ENCODE measurements around the gene MYO1B.

MYO1B gene

GRCh38 chr2:191287820-191288219 lies 42.6 kb downstream of the MYO1B start:
- DNase-seq (ENCODE audit: insufficient read length, low spot score) (no peak), FAIRE-seq (no peak)
- TF ChIP-seq POLR2A (IDR thresholded peaks at IDR 0.05; ENCODE audit: low read depth, low read length) (no peak), PAX5 (IDR thresholded peaks at IDR 0.05; ENCODE audit: insufficient read depth, low read length, severe bottlenecking) (no peak), POU2F2 (IDR thresholded peaks at IDR 0.05; ENCODE audit: low read depth, low read length) (no peak), TAF1 (IDR thresholded peaks at IDR 0.05; ENCODE audit: low read depth, low read length) (no peak), SPI1 (IDR thresholded peaks at IDR 0.05; ENCODE audit: low read depth, low read length) (no peak), POLR2AphosphoS5 (IDR thresholded peaks at IDR 0.05; ENCODE audit: low read depth, low read length) (no peak)

- DNase-seq (ENCODE audit: insufficient read length, low spot score): no peak
- FAIRE-seq: no peak
- TF ChIP-seq POLR2A (IDR thresholded peaks at IDR 0.05; ENCODE audit: low read depth, low read length) (no peak), POLR2AphosphoS5 (IDR thresholded peaks at IDR 0.05; ENCODE audit: low read depth, low read length) (no peak), PAX5 (IDR thresholded peaks at IDR 0.05; ENCODE audit: insufficient read depth, low read length, severe bottlenecking) (no peak), TAF1 (IDR thresholded peaks at IDR 0.05; ENCODE audit: low read depth, low read length) (no peak), POU2F2 (IDR thresholded peaks at IDR 0.05; ENCODE audit: low read depth, low read length) (no peak), SPI1 (IDR thresholded peaks at IDR 0.05; ENCODE audit: low read depth, low read length) (no peak)
Observed at GRCh38 chr2:191289049-191289448, 43.8 kb downstream of the MYO1B start.

- FAIRE-seq (no peak), DNase-seq (ENCODE audit: insufficient read length, low spot score) (no peak)
- TF ChIP-seq TAF1 (IDR thresholded peaks at IDR 0.05; ENCODE audit: low read depth, low read length) (no peak), POLR2A (IDR thresholded peaks at IDR 0.05; ENCODE audit: low read depth, low read length) (no peak), POLR2AphosphoS5 (IDR thresholded peaks at IDR 0.05; ENCODE audit: low read depth, low read length) (no peak), POU2F2 (IDR thresholded peaks at IDR 0.05; ENCODE audit: low read depth, low read length) (no peak), PAX5 (IDR thresholded peaks at IDR 0.05; ENCODE audit: insufficient read depth, low read length, severe bottlenecking) (no peak), SPI1 (IDR thresholded peaks at IDR 0.05; ENCODE audit: low read depth, low read length) (no peak)
Observed at GRCh38 chr2:191291471-191291870, 46.3 kb downstream of the MYO1B start.

- TF ChIP-seq TAF1 (IDR thresholded peaks at IDR 0.05; ENCODE audit: low read depth, low read length) (no peak), POLR2AphosphoS5 (IDR thresholded peaks at IDR 0.05; ENCODE audit: low read depth, low read length) (no peak), POLR2A (IDR thresholded peaks at IDR 0.05; ENCODE audit: low read depth, low read length) (no peak), POU2F2 (IDR thresholded peaks at IDR 0.05; ENCODE audit: low read depth, low read length) (no peak), SPI1 (IDR thresholded peaks at IDR 0.05; ENCODE audit: low read depth, low read length) (no peak), PAX5 (IDR thresholded peaks at IDR 0.05; ENCODE audit: insufficient read depth, low read length, severe bottlenecking) (no peak)
- FAIRE-seq (no peak), DNase-seq (ENCODE audit: insufficient read length, low spot score) (no peak)
Observed at GRCh38 chr2:191292869-191293268, 47.7 kb downstream of the MYO1B start.

- FAIRE-seq: no peak
- DNase-seq (ENCODE audit: insufficient read length, low spot score): no peak
- no peak for TF ChIP-seq PAX5 (IDR thresholded peaks at IDR 0.05; ENCODE audit: insufficient read depth, low read length, severe bottlenecking)
- no peak for TF ChIP-seq POLR2AphosphoS5 (IDR thresholded peaks at IDR 0.05; ENCODE audit: low read depth, low read length)
- no peak for TF ChIP-seq TAF1 (IDR thresholded peaks at IDR 0.05; ENCODE audit: low read depth, low read length)
- no peak for TF ChIP-seq POLR2A (IDR thresholded peaks at IDR 0.05; ENCODE audit: low read depth, low read length)
- TF ChIP-seq POU2F2 (IDR thresholded peaks at IDR 0.05; ENCODE audit: low read depth, low read length): no peak
- no peak for TF ChIP-seq SPI1 (IDR thresholded peaks at IDR 0.05; ENCODE audit: low read depth, low read length)
Observed at GRCh38 chr2:191295088-191295487, 49.9 kb downstream of the MYO1B start.

- DNase-seq (ENCODE audit: insufficient read length, low spot score) (no peak), FAIRE-seq (no peak)
- TF ChIP-seq SPI1 (IDR thresholded peaks at IDR 0.05; ENCODE audit: low read depth, low read length): no peak
- no peak for TF ChIP-seq TAF1 (IDR thresholded peaks at IDR 0.05; ENCODE audit: low read depth, low read length)
- no peak for TF ChIP-seq POLR2A (IDR thresholded peaks at IDR 0.05; ENCODE audit: low read depth, low read length)
- TF ChIP-seq POU2F2 (IDR thresholded peaks at IDR 0.05; ENCODE audit: low read depth, low read length): no peak
- TF ChIP-seq POLR2AphosphoS5 (IDR thresholded peaks at IDR 0.05; ENCODE audit: low read depth, low read length): no peak
- TF ChIP-seq PAX5 (IDR thresholded peaks at IDR 0.05; ENCODE audit: insufficient read depth, low read length, severe bottlenecking): no peak
Observed at GRCh38 chr2:191296083-191297006, 51.1 kb downstream of the MYO1B start.

- FAIRE-seq (no peak), DNase-seq (ENCODE audit: insufficient read length, low spot score) (no peak)
- TF ChIP-seq PAX5 (IDR thresholded peaks at IDR 0.05; ENCODE audit: insufficient read depth, low read length, severe bottlenecking) (no peak), POU2F2 (IDR thresholded peaks at IDR 0.05; ENCODE audit: low read depth, low read length) (no peak)
Observed at GRCh38 chr2:191297033-191297432, 51.8 kb downstream of the MYO1B start.

- no peak for FAIRE-seq
Observed at GRCh38 chr2:191298306-191298705, 53.1 kb downstream of the MYO1B start.

GRCh38 chr2:191299010-191299409 lies 53.8 kb downstream of the MYO1B start:
- FAIRE-seq (no peak), DNase-seq (ENCODE audit: insufficient read length, low spot score) (no peak)
- no peak for TF ChIP-seq PAX5 (IDR thresholded peaks at IDR 0.05; ENCODE audit: insufficient read depth, low read length, severe bottlenecking)
- no peak for TF ChIP-seq SPI1 (IDR thresholded peaks at IDR 0.05; ENCODE audit: low read depth, low read length)
- no peak for TF ChIP-seq POLR2AphosphoS5 (IDR thresholded peaks at IDR 0.05; ENCODE audit: low read depth, low read length)
- no peak for TF ChIP-seq TAF1 (IDR thresholded peaks at IDR 0.05; ENCODE audit: low read depth, low read length)

More at GRCh38 chr2:191298306-191298705, 53.1 kb downstream of the MYO1B start:
- TF ChIP-seq TAF1 (IDR thresholded peaks at IDR 0.05; ENCODE audit: low read depth, low read length): no peak
- TF ChIP-seq POLR2A (IDR thresholded peaks at IDR 0.05; ENCODE audit: low read depth, low read length): no peak
- no peak for TF ChIP-seq POLR2AphosphoS5 (IDR thresholded peaks at IDR 0.05; ENCODE audit: low read depth, low read length)
- TF ChIP-seq PAX5 (IDR thresholded peaks at IDR 0.05; ENCODE audit: insufficient read depth, low read length, severe bottlenecking): no peak
- no peak for TF ChIP-seq SPI1 (IDR thresholded peaks at IDR 0.05; ENCODE audit: low read depth, low read length)
- no peak for TF ChIP-seq POU2F2 (IDR thresholded peaks at IDR 0.05; ENCODE audit: low read depth, low read length)
- DNase-seq (ENCODE audit: insufficient read length, low spot score): no peak
